K562 (cell line): ENCODE results near the gene RNU11. TPM values are rescaled to one million over a fixed set of nuclear protein-coding genes. Genes with fewer than 3 reads are reported as not detected.
A peak's percentile ranks its signal among the peaks of the same experiment; 100 is the strongest.

Source experiments
- BDP1 ChIP-seq: IDR thresholded peaks from 3 replicates; pipeline ENCODE4 v1.6.1; 2011; ENCODE audit not compliant: insufficient read length, insufficient read depth
- CREB5 ChIP-seq: fragments of 250-450 bp; sonication (Bioruptor Pico); IDR thresholded peaks from 2 replicates; pipeline ENCODE4 v1.5.0; 2020; ENCODE audit warnings: mild to moderate bottlenecking
- CTCFL ChIP-seq: IDR thresholded peaks from 2 replicates; pipeline ENCODE4 v1.6.1; 2011; ENCODE audit warnings: borderline replicate concordance, low read depth, mild to moderate bottlenecking, moderate library complexity, low read length; ENCODE audit not compliant: insufficient read depth, poor library complexity, severe bottlenecking
- DDX20 ChIP-seq: fragments of 450-650 bp; IDR thresholded peaks from 2 replicates; pipeline ENCODE4 v1.6.1; 2016; ENCODE audit warnings: missing genetic modification characterization, low read depth, mild to moderate bottlenecking, missing compliant biosample characterization, moderate library complexity
- HDGF ChIP-seq: fragments of 450-650 bp; IDR thresholded peaks from 2 replicates; pipeline ENCODE4 v1.6.1; 2016
- MEF2D ChIP-seq: conservative IDR thresholded peaks from 2 replicates; pipeline ENCODE4 v1.6.1; 2016; ENCODE audit warnings: low read depth, missing genetic modification characterization, missing compliant biosample characterization
- MYBL2 ChIP-seq, 2 experiments: fragments of 450-650 bp in 1 of 2; sonication (generic) in 1 of 2; formaldehyde crosslinking in 1 of 2; IDR thresholded peaks; 2 replicates each; pipeline versions ENCODE4 v1.6.1 to v1.8.1; 2017 to 2022; ENCODE audit warnings: borderline replicate concordance in 1 of 2, inconsistent platforms in 1 of 2, low read depth in 1 of 2, mild to moderate bottlenecking in 1 of 2, missing genetic modification reagents in 1 of 2, moderate library complexity in 1 of 2
- NUFIP1 ChIP-seq: fragments of 450-650 bp; IDR thresholded peaks from 2 replicates; pipeline ENCODE4 v1.6.1; 2018; ENCODE audit not compliant: partially characterized antibody
- PTTG1 ChIP-seq: fragments of 450-650 bp; IDR thresholded peaks from 2 replicates; pipeline ENCODE4 v1.6.1; 2016; ENCODE audit warnings: low read depth, mild to moderate bottlenecking, missing genetic modification characterization, missing compliant biosample characterization
- RBFOX2 ChIP-seq: fragments of 200-400 bp; formaldehyde crosslinking; IDR thresholded peaks from 2 replicates; pipeline ENCODE4 v1.6.1; 2017; ENCODE audit warnings: low read depth, mild to moderate bottlenecking, low read length, moderate library complexity
- RBM34 ChIP-seq: fragments of 200-400 bp; formaldehyde crosslinking; IDR thresholded peaks from 2 replicates; pipeline ENCODE4 v1.6.1; 2018; ENCODE audit warnings: low read length, borderline replicate concordance; ENCODE audit not compliant: insufficient read depth
- SNIP1 ChIP-seq: fragments of 450-650 bp; IDR thresholded peaks from 2 replicates; pipeline ENCODE4 v1.7.1; 2017; ENCODE audit warnings: low read depth, mild to moderate bottlenecking
- SREBF1 ChIP-seq: fragments of 150-350 bp; IDR thresholded peaks from 2 replicates; pipeline ENCODE4 v1.6.1; 2014; ENCODE audit warnings: antibody characterized with exemption, low read depth, low read length, borderline replicate concordance
- TCF7L2 ChIP-seq: fragments of 150-350 bp; IDR thresholded peaks from 2 replicates; pipeline ENCODE4 v1.6.1; 2016; ENCODE audit warnings: low read depth, mild to moderate bottlenecking, low read length, moderate library complexity
- ZBTB1 ChIP-seq: sonication (generic); formaldehyde crosslinking; IDR thresholded peaks from 2 replicates; pipeline ENCODE4 v1.8.1; 2023; ENCODE audit warnings: missing genetic modification reagents, low read depth, mild to moderate bottlenecking, borderline replicate concordance
- ZBTB33 ChIP-seq: sonication (generic); formaldehyde crosslinking; IDR thresholded peaks from 2 replicates; pipeline ENCODE4 v1.8.1; 2023; ENCODE audit warnings: mild to moderate bottlenecking, missing genetic modification reagents
- ZNF140 ChIP-seq: fragments of 250-450 bp; sonication (Bioruptor Pico); IDR thresholded peaks from 2 replicates; pipeline ENCODE4 v1.8.0; 2021; ENCODE audit warnings: moderate library complexity, mild to moderate bottlenecking, inconsistent platforms
- ZNF217 ChIP-seq: sonication (generic); formaldehyde crosslinking; IDR thresholded peaks from 2 replicates; pipeline ENCODE4 v1.8.0; 2022; ENCODE audit warnings: mild to moderate bottlenecking, missing genetic modification reagents
- ZNF277 ChIP-seq: fragments of 250-450 bp; sonication (Bioruptor Pico); IDR thresholded peaks from 2 replicates; pipeline ENCODE4 v1.8.0; 2022; ENCODE audit warnings: inconsistent platforms, mild to moderate bottlenecking, moderate library complexity, borderline replicate concordance
- ZNF766 ChIP-seq: fragments of 200-800 bp; sonication (Bioruptor generic); conservative IDR thresholded peaks from 2 replicates; pipeline ENCODE4 v1.6.1; 2016; ENCODE audit warnings: missing genetic modification characterization, missing compliant biosample characterization
- polyA plus RNA-seq, 8 experiments: library from polyadenylated mRNA; depleted of rRNA in 4 of 8; stranded (reverse) in 5 of 8; unstranded in 3 of 8; fragments of >200 nt; fragmentation: Nextera tagmentation in 2 of 8; fragmentation: Illumina TruSeq in 1 of 8; extraction: Ambion mirVana in 2 of 8; extraction: Trizol in 1 of 8; gene quantifications; 2 replicates each; pipeline versions ENCODE4 v1.2.1 to v1.2.3, GENCODE V29; 2011 to 2014; ENCODE audit warnings: inconsistent platforms in 1 of 8, missing spikeins in 1 of 8
- total RNA-seq, 7 experiments: library from RNA; depleted of rRNA in 6 of 7; stranded (reverse); fragments of >200 nt in 6 of 7; fragmentation: Illumina TruSeq in 2 of 7; extraction: Trizol in 2 of 7; gene quantifications; 2 replicates each; pipeline versions ENCODE4 v1.2.1 to v1.2.3, GENCODE V29; 2011 to 2021; ENCODE audit warnings: low replicate concordance in 1 of 7

Gene RNU11
- total and polyA plus RNA-seq, 9 of the 15 experiments (the other 6 are each of a cell fraction or from before 2014, with no cell fraction given): not detected

GRCh38 chr1:28642847-28643635 is 5.4 kb upstream of the RNU11 start, which contains the start of gene TAF12 (continued):
- TF ChIP-seq ZBTB33 (CRISPR knock-in tag) (peak; percentile 64; the same call in 1 of the 2 replicates), RBFOX2 (peak; percentile 100), ZNF766 (peak; percentile 80), DDX20 (tag) (no peak), SREBF1 (no peak; the same call in 1 of the 2 replicates), MEF2D (tag) (no peak; the same call in 1 of the 2 replicates), ZNF140 (no peak), BDP1 (no peak), HDGF (no peak), RBM34 (no peak), SNIP1 (no peak), MYBL2 (IDR thresholded peaks at IDR 0.05; ENCODE audit: low read depth) (no peak; the same call in 1 of the 2 replicates), MYBL2 (CRISPR knock-in tag; IDR thresholded peaks at IDR 0.05; ENCODE audit: borderline replicate concordance) (no peak), ZNF217 (no peak), CTCFL (no peak), TCF7L2 (no peak), CREB5 (CRISPR knock-in tag) (peak; percentile 55; the same call in 1 of the 2 replicates), NUFIP1 (no peak), ZBTB1 (CRISPR knock-in tag) (peak; percentile 83; the same call in 1 of the 2 replicates), PTTG1 (0 out of 2 replicates have a peak, but pooled peaks have one; percentile 24), ZNF277 (no peak)
